ENCODE data around the gene SIX1.

Gene SIX1

DNA sequence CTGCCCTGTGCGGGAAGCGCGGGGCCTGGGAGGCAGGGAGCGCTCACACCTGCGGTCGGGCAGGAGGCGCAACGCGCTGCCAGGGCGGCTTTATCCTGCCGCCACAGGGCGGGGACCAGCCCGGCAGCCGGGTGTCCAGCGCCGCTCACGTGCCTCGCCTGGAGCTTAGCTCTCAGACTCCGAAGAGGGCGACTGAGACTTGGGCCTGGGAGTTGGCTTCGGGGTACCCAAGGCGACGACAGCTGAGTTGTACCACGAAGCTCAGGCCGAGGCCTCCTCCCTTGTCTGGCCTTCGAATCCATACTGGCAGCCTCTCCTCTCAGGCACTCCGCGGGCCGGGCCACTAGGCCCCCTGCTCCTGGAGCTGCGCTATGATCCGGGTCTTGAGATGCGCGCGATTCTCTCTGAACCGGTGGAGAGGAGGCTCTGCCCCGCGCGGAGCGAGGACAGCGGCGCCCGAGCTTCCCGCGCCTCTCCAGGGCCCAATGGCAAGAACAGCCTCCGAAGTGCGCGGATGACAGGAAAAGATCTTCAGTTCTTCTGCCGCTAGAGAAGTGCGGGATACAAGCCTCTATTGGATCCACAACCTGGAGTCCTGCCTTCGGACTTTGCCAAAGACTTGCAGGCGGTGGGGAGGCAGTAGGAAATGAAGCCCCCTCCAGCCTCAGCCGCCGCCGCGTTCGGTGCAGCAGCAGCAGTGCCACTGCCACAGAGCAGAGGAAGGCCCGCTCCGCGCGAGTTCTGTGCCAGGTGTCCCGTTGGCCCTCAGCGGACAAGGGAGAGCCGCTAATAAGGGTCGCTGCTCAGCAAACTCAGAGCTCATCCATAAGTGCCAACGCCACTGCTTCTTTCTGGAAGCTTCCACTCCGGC lies 6.8 kb downstream of the SIX1 start:
- DNase-seq (ENCODE audit: low read depth): no peak

DNA sequence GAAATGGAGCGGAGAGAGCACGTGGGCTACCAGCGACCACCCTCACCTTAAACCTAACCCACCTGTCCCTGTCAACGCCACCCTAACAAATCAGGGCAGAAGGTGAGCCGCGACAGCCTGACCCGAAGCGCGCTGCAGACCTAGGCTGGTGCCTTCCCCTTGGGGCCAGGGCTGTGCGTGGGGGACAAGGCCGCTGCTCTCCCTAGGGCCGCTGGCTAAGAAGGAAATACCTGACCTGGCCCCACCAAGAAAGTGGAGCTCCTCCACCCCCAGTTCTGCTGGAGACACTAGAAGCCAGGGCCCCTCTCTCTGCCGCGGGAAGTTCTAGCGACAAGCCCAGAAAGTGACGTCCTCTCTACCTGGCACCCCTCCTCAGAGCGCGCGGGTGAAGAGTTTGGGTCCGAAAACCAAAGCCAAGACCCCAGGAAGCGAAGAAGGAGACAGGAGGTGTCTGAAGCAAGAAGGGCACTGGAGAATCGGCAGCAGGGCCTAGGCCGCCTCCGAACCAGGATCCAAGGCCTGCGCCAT lies 7.5 kb downstream of the SIX1 start:
- no peak for DNase-seq (ENCODE audit: low read depth)

DNA sequence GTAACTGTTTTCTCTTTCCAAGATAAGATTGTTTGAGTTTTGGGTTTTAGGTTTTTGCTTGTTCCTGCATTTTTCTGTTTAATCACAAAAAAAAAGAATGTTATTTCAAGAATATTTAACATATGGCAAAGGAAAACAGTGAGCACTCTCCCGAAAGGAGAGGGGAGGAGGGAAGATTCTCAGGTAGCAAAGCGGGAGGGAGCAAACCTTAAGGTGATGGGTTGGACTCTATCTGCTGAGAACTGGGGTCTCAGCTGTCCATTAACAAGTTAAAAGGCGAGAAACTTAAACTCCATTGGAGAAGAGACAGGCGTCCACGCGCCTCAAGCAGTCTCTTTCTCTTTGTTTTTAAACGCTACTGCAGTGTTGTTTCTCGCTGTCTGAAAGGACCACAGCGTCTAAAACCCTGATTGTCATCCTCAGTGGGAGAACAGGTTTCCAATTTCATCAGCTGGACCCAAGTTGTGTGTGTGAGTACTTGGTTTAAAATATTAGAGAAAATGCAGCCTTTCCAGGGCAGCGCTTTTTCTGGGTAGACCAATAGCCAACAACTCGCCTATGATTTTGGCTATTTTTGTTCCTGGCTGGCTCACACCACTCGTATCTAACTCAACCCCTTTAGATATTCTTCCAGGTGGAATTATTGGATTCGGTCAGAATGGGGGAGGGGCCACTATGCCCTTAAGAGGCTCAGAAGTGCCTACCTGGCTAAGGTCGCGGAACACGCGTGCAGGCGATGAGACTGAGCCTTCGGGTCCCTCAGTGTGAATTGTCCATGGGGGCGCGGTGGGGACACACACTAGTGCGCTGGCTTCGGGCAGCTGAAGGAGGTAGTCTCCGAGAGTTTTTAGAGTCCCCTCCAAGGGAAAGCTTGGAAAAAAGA lies 8.2 kb downstream of the SIX1 start:
- DNase-seq (ENCODE audit: low read depth): no peak

DNA sequence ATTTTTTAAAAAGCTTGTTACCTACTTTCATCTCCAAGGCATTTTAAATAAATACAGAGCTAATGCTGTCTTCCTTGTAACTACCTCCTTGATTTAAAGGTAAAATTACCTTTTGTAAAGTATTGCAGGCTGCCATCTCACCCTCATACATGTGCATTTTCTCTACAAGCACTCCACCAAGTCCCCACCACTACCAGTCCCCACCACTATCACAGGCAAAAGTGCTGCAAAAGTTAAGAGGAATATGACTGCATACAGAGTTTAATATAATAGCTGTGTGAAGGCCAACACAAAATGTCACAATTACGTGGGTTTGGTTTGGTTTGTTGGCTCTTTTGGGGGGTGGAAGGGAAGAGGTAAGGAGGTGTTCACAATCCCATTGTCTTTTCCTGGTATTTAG lies 9.6 kb downstream of the SIX1 start:
- DNase-seq (ENCODE audit: low read depth): no peak

DNA sequence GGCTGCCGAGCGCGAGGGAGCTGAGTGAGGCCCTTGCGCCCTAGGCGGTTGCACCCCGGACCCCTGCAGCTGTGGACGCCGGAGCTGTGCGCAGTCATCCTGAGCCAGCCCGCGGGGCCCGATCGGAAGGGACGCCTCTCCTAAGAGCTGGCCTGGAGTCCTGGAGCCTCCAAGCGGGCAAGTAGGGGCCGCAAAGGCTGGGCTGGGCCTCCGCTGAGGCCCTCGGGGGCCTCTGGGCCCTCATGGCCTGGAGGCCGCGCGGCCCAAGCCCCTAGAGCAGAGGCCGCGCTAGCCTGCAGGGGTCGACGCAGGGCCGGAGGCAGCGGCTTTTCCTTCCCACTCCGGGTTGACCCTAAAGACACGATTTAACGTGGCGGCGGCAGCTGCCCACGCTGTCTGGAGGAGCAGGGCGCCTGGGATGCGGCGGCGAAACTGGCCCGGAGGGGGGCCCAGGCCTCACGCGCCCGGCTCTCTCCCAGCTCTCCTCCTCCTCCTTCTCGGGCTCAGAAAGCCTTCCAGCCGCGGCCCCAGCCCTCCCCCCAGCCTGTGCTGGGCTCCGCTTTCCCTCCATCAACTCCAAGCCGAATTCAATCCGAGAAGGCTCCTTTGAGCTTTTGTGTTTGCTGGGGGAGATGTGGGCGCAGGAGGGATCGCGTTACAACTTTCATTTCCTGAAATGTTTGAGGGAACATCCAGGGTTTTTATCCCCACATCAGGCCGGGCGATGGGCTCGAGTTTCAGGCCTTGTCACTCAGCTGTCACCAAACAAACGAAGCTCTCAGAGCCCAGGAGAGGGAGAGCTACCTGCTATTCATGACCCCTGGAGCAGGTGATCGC lies 11.6 kb downstream of the SIX1 start:
- no peak for DNase-seq (ENCODE audit: low read depth)

DNA sequence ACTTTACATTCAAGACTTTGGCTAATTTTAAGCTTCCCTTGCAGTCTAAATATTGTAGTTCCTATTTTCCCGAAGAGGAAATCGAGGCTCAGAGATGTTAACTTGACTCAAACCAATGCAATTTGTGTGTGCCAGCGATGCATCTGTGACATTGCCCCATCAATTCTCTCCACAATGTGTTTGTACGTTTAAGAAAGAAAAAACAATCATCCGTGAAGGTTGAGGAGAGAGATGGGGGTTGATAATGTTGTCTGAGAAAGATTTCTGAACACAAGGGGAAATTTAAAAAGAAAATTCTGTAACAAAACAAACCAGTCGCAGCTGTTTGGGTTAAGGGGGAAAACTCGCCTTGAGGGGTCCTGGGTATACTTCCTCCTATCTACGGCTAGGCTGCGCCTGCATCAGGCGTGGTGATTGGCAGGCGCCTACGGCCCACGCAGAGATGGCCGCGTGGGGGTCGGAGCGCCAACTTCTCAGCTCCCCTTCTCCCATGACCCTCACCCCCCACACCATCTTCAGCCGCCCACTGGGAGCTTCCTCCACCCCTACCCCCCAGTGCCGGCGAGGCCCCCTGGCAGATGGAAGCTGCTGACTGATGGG lies 12.3 kb downstream of the SIX1 start:
- no peak for DNase-seq (ENCODE audit: low read depth)

DNA sequence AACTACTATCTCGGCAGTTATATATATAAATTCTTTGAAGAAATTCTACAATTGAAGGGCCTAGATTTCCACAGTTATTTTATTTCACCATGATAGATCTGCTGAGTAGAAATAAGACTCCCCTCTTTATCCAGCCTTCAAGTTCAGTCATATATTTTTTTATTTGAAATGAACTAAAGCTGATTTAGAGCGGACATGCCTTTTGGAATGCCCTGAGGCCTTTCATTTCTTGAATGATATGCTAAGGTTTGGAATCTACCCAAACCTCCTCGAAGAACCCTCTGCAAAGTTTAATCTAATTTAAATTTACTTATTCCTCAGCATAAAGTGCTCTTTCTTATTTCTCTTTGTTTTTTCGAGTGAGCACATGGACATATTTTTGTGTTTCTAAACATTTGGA lies 15.1 kb downstream of the SIX1 start:
- no peak for DNase-seq (ENCODE audit: low read depth)

DNA sequence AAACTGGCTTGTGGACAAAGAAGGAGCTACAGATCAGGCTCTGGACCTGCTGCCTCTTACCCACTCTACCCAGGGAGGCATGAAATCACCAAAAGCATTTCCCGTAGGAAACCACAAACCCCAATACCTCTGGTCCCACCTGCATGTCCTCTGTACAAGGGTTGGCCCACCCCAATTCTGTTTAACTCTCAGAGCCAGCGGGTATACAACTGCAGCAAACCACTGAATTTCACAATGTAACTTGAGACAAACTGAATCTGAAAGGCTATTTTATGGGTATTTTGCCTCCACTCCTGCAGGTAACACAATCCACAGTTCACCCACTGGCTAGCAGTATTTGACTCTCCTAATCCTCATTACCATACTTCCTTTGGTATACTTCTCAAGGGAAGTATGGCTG lies 16.5 kb downstream of the SIX1 start:
- DNase-seq (ENCODE audit: low read depth): no peak

DNA sequence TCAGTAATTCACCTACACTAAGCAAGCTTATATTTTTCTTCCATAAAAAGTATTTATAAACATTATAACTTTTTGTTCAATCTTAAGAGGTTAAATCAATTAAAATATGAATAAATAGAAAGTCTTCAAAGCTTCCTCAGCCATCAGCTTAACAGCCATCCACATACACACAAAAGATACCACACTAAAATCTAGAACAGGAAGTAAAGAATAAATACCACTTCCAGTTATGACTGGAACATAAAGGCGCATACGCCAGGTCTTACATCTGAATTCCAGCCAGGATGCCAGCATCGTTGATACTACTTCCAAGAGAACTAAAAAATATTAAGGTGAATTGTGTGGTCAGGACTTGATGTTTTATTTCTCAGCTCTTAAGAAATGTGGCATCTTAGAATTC lies 17.0 kb downstream of the SIX1 start:
- no peak for DNase-seq (ENCODE audit: low read depth)

DNA sequence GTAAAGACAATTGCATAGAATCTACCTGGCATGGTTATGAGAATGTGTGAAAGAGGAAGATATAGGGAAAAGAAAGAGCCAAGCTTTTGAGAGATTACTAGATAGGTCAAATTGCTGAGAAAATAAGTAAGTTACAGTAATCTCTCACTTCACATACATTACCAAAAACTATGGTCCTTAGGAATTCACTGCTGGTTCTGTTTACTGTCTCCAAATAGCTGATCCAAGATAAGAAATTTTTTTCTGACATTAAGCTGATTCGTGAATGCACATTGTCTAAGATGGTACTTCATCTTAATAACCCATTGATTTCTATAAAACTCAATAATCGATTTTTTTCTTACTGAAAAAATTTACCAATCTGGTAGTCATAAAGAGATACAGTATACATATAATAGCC lies 17.4 kb downstream of the SIX1 start:
- no peak for DNase-seq (ENCODE audit: low read depth)

DNA sequence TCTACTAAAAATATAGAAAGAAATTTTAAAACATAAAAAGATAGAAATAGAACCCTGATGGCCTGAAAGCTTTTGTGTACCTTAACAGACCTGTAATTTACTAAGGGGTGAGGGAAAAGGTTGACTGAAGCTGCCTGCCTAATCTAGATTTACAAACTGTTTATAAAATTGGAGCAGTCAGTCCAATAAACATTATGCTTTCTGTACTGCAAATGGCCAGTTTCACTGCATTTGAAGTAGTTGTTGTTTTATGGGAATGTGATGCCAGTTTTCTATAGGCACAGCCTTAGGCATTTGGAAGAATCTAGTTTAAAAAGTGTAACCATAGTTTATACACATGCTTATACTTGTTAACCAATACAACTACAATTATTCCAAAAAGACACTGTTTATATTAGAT lies 19.1 kb downstream of the SIX1 start:
- DNase-seq (ENCODE audit: low read depth): no peak

DNA sequence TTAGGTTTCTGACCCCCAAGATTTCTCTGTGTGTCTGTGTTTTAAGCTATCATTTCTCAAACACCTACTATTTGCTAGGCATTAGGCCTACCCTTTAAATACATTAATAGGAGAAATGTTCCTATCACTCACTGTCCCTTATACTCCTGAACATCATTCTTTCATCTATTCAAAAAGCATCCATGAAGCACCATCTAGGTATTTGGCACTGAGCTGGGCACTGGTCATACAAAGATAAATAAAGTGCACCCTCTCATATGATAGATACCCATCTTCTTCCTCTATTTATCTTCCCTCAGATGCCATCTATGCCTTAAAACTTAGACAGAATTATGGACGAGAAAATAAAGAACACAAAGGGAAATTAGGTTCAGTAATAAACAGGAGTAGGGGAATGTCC lies 20.4 kb downstream of the SIX1 start:
- no peak for DNase-seq (ENCODE audit: low read depth)

DNA sequence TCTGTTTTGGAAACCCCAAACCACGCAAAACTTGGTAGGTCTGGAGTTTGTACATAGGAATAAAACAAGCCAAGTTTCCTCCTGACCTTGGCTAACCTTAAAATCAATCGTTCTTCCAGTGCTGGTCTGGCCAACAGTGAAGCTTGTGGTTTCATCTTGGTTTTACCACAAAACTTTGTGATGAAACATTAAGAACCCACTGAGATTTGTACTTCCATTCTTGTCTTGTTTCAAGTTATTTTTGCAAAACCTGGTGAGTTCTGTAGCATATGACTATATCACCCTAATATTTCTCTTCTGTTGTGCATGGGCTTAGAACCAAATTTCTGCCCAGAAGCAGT lies 26.4 kb downstream of the SIX1 start:
- DNase-seq (ENCODE audit: low read depth): no peak

DNA sequence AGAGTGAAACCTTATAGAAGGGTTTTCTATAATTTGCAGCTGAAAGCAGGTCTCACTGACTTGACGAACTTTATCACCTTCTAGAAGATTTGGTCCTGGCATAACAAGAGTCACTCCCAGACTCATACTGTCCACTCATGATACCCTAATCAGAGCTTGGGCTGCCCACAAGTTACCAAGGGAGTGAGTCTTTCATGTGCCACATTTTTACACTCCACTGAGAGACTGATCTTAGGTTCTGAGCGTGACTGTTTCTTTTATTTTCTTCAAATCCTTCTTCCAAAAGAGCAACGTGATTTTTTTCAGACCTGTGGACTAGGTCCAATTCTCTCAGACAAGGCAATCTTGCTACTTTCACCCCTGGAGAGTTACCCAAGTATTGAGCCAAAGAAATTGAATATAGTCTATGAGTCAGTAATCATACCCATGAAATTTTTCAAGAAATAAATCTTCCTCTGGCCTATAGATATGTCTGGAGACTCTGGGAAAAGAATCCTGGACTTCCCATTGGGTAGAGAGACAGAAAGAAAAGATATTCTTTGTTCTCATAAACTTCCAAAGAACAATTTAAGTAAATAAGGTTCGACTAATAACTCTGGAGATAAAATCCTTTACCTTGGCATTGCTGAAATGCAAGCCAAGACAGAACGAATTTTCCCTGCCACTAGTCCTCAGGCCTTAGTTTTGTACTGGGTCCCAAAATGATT lies 26.9 kb downstream of the SIX1 start:
- no peak for DNase-seq (ENCODE audit: low read depth)

DNA sequence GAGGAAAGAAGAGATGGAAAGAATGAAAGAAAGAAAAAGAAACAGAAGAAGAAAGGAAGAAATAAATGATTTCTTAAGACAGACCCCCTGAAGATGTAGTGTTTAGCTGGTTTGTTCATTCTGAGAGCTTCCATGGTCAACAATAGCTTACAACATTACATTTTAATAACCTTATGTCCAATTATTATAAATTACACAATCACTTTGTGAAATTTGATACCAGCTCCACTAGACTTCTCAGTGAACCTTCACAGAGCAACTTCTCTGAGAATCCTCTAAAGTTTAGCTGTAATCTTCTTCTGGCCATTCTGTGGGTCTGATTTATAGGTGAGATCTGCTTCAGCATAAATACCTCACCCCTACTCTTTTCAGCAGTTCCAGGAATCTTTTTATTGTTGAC lies 27.9 kb downstream of the SIX1 start:
- DNase-seq (ENCODE audit: low read depth): no peak

DNA sequence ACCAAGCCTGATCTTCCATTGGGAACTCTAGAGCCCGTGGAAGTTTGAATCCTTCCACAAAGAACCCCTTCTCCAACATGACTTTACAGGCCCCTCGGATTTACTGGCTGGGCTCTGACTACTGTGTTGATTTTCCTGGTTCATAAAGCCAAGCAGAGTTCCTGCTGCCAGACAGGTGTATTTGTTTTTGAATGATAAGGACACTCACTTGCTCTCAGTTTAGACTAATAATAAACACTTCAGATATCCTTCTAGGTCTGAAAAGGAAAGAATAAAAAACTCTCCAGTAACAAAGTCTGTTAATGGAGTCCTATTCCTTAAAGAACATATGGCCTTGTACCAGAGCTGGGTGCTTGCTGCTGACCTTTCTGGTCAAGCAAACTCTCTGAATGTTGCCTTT lies 31.0 kb downstream of the SIX1 start:
- DNase-seq (ENCODE audit: low read depth): no peak

DNA sequence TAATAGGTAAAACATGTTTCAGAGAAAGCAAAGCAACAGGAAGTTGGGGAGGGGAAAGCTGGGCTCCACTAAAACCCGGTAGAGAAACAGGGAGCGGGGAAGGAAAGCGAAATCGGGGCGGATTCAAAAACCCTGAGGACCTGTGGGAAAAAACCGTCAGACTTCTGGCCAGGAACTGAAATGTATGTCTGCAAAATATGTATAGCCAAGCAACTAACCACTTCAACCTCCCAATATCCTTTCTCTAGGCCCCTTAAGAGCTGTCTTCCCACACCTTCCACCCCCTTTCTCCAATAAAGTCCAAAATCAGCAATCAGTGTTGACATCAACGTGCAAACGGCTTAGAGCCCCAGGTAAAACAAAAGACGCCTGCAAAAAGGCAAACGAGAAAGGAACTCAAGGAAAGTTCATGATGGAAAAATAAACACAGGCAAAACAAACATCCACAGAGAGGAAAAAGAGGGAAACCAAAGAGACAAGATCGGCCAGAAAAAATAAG lies 32.8 kb downstream of the SIX1 start:
- no peak for DNase-seq (ENCODE audit: low read depth)

DNA sequence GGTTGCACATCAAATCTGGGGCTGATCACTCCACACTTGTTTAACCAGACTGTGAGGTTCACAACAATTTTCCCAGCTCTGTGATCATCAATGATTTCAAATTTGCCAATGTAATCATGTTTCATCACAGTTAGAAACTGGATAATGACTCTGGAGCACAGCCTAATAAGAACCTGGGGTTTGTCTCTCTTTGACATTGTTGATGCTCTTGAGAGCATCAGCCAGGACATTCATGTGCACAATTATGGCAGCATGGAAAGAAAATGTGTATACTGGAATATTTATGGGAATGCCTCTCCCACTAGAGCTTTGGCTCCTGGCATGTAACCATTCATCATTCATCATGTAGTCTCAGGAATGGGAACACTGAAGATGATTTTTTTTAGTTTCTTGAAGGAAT lies 47.0 kb downstream of the SIX1 start:
- no peak for DNase-seq (ENCODE audit: low read depth)

DNA sequence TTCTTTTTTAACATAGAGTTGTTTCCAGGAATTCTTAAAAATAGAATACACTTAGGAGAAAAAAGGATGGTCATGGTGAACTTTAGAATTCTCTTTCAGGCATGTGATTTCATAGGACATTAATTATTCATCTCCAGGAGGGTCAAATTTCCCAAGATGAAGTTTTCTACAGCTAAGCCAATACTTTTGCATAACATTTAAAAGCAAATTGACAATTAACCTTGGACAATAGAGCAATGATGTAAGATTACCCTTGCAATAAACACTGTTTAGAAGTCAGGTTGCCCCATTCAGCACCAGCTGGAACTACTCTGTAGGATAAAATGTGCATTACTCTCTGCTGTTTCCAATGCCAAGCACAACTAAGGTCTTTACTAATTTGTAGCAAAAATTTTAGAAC lies 49.5 kb downstream of the SIX1 start:
- no peak for DNase-seq (ENCODE audit: low read depth)

DNA sequence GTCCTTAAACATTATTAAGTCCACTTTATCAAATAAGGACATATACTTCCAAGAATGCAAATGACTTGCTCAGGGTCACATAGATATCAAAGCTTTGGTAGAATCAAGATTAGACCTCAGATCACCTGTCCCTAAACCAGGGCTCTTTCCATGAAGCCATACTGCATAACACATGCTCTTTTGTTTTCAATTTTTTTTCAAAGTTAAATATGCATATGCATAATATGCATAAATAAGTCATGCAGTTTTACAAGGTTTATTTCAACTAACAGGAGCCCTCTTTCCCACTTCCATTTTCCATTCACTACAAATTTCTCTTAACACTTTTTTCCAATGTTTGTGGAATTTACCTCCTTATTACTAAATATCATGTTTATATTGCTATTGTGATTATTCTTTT lies 53.1 kb downstream of the SIX1 start:
- no peak for DNase-seq (ENCODE audit: low read depth)

DNA sequence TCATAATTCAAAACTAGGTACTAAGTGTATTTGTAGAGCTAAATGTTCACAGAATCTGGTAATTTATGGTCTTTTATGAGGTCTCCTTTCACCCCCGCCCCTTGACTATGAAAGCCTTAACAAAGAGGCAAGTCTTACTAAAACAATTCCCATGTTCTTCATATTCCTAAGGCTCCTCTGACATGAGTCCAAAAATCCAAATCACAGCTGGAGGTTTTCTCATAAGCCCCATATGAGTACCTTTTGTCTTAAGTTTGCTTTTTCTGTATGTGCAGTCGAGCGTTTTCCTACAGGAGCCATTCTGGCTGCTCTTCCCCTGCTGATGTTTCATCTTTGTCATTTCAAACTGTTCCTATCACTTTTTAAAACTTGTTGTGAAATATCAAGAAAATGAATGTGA lies 55.2 kb downstream of the SIX1 start:
- no peak for DNase-seq (ENCODE audit: low read depth)

Measured in HS-27A (cell line).